22Rv1 (cell line): Measurements from ENCODE around the gene GDF7.

ENCODE experiments used
- ZFX ChIP-seq: fragments of 450-650 bp; IDR thresholded peaks from 2 replicates; pipeline ENCODE4 v1.6.1; 2017; ENCODE audit warnings: antibody characterized with exemption, borderline replicate concordance
- TF ChIP-seq, protein P1 (sequence below): fragments of 450-650 bp; IDR thresholded peaks from 2 replicates; pipeline ENCODE4 v1.5.1; 2017; ENCODE audit warnings: mild to moderate bottlenecking

DNA sequence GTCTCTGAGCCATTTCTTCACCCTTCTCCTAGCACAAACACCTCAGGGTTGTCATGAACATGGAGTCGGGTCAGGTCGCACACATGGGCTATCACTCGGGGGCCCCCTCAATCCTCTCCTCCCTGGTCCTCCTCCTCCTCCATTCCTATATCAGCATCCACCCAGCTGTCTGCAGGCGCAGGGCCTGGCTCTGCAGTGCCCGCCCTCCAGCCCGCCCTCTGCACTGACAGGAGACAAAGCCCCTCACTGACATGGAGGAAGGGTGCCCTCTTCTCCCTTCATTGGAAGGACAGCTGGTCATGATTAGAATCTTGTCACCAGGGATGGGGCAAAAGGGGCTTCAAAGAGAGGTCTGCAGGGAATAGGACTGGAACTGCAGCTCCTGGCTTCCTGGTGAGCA is 37.8 kb upstream of the GDF7 start:
- TF ChIP-seq, protein P1, sequence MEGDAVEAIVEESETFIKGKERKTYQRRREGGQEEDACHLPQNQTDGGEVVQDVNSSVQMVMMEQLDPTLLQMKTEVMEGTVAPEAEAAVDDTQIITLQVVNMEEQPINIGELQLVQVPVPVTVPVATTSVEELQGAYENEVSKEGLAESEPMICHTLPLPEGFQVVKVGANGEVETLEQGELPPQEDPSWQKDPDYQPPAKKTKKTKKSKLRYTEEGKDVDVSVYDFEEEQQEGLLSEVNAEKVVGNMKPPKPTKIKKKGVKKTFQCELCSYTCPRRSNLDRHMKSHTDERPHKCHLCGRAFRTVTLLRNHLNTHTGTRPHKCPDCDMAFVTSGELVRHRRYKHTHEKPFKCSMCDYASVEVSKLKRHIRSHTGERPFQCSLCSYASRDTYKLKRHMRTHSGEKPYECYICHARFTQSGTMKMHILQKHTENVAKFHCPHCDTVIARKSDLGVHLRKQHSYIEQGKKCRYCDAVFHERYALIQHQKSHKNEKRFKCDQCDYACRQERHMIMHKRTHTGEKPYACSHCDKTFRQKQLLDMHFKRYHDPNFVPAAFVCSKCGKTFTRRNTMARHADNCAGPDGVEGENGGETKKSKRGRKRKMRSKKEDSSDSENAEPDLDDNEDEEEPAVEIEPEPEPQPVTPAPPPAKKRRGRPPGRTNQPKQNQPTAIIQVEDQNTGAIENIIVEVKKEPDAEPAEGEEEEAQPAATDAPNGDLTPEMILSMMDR = no peak
- no peak for TF ChIP-seq ZFX
